ENCODE measurements around the gene PTPRN2. TPM values are rescaled to one million over a fixed set of nuclear protein-coding genes. Genes with fewer than 3 reads are reported as not detected.

PTPRN2 gene
- polyA plus RNA-seq, 2 donors: 0.37 to 0.40 TPM

GRCh38 chr7:157961731-157962457, 625.7 kb downstream of the PTPRN2 start:
- Histone ChIP-seq H3K27me3 (ENCODE audit: control insufficient read depth in 1 of 2, insufficient read depth in 2 of 2, low read length in 2 of 2) (peaks cover 0 to 3% of the 10 kb centered on the region in 2 donors), H3K9me3 (ENCODE audit: control insufficient read depth in 2 of 2, insufficient read depth in 1 of 2, low read depth in 1 of 2, low read length in 1 of 2) (no peaks in the 10 kb centered on the region), H3K4me3 (ENCODE audit: low read depth in 1 of 2, low read length in 2 of 2) (no peak overlapping the region), H3K4me1 (ENCODE audit: control insufficient read depth in 2 of 2, insufficient read depth in 2 of 2, low read length in 1 of 2) (no peaks in the 10 kb centered on the region), H3K36me3 (ENCODE audit: control insufficient read depth in 2 of 2, insufficient read depth in 2 of 2, low read length in 1 of 2) (no peaks in the 10 kb centered on the region), H3K27ac (ENCODE audit: low read depth in 2 of 2, low read length in 1 of 2) (no peak overlapping the region)
- WGBS, 2 donors: 42 to 49% methylated on average over 29 of the region's 29 CpGs

DNA sequence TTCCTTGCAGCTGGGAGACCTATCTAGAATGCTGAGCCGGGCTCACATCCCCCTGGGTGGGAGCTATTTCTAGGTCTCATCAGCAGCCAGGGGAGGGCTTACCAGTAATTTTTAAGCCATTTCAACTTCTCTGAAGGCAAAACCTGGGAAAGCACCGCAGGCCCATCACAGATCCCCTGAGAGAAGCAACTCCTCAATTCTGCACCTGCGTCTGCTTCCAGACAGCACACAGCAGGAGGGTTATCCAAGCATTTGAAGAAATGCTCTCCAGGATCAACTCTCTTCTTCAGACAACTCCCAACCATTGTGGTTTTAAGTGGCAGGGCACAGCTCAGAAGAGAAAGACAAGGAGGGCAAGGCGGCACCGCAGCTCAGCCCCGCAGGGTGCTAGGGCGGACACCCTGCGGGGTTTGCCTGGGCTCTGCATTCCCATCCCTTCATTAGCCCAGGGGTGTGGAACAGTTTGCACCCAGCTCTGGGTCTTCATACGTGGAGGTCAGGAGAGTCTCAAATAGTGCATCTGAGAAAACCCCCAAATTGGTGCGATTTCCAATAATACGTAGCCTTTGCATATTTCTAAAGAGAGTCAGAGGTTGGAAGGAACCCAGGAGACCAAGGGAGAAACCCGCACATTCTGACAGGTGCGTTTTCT, 632.1 kb downstream of the PTPRN2 start:
- 65 to 66% methylated on average over 13 of the region's 13 CpGs for WGBS, 2 donors
- Histone ChIP-seq H3K4me1 (ENCODE audit: control insufficient read depth in 2 of 2, insufficient read depth in 2 of 2, low read length in 1 of 2) (no peaks in the 10 kb centered on the region), H3K36me3 (ENCODE audit: control insufficient read depth in 2 of 2, insufficient read depth in 2 of 2, low read length in 1 of 2) (no peaks in the 10 kb centered on the region), H3K27ac (ENCODE audit: low read depth in 2 of 2, low read length in 1 of 2) (no peak overlapping the region), H3K4me3 (ENCODE audit: low read depth in 1 of 2, low read length in 2 of 2) (no peak overlapping the region), H3K27me3 (ENCODE audit: control insufficient read depth in 1 of 2, insufficient read depth in 2 of 2, low read length in 2 of 2) (no peaks in the 10 kb centered on the region), H3K9me3 (ENCODE audit: control insufficient read depth in 2 of 2, insufficient read depth in 1 of 2, low read depth in 1 of 2, low read length in 1 of 2) (no peaks in the 10 kb centered on the region)

DNA sequence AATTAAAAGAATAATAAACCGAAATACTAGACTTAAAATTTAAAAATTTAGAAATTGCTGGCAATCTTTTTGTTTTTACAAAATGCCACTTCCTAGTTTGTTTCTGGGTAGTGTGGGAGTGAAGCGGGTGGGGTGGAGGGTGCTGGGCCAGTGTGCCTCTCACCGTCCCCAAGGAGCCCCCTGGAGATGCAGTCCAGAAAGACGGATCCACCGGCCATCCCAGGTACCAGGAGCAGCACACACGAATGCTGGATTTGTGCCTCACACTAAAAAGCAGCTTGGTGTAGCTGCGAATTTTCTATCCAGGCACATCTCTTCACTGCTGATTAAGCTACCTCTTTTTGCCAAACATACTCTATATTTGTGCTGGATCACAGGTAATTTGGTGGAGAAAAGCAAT, 632.7 kb downstream of the PTPRN2 start:
- H3K4me3 ChIP-seq (ENCODE audit: low read depth in 1 of 2, low read length in 2 of 2): no peak overlapping the region
- H3K36me3 ChIP-seq (ENCODE audit: control insufficient read depth in 2 of 2, insufficient read depth in 2 of 2, low read length in 1 of 2): no peaks in the 10 kb centered on the region
- H3K9me3 ChIP-seq (ENCODE audit: control insufficient read depth in 2 of 2, insufficient read depth in 1 of 2, low read depth in 1 of 2, low read length in 1 of 2): no peaks in the 10 kb centered on the region
- H3K27ac ChIP-seq (ENCODE audit: low read depth in 2 of 2, low read length in 1 of 2): no peak overlapping the region
- WGBS, 2 donors: 81 to 82% methylated on average over 7 of the region's 7 CpGs
- H3K4me1 ChIP-seq (ENCODE audit: control insufficient read depth in 2 of 2, insufficient read depth in 2 of 2, low read length in 1 of 2): no peaks in the 10 kb centered on the region
- no peaks in the 10 kb centered on the region for H3K27me3 ChIP-seq (ENCODE audit: control insufficient read depth in 1 of 2, insufficient read depth in 2 of 2, low read length in 2 of 2)

DNA sequence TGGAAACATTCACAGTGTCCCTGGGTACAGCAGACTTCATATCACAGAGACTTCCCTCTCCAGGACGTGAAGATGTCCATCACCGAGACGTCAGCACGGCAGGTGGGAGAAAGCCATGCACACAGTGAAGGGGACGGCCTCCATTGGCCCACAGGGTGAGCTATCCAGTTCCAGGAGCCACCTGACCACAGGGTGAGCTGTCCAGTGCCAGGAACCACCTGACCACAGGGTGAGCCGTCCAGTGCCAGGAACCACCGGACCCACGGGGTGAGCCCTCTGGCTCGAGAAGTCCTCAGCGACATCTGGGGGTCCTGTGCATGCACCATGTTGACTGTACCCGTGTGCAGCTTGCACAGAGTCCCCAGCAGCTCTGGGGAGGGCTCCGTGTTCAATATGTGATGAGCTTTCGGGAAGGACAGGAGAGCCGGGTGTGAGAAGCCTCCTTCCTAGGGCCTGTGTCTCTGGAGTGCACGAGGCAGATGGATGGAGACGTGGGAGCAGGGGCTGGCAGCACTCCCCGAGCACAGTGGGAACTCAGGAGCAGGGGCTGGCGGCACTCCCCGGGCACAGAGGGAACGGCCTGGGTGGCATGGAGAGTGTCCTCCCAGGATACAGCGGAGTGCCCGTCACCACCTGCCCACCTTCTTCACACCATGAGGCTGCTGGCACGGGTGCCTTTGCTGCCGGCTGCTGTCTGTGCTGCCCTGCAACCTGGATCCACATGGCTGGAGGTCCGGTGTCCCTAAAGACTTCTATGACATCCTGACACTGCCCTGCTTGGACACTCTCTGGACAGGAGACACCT, 634.6 kb downstream of the PTPRN2 start:
- WGBS, 2 donors: 87% methylated on average over 24 to 25 of the region's 25 CpGs
- Histone ChIP-seq H3K4me1 (ENCODE audit: control insufficient read depth in 2 of 2, insufficient read depth in 2 of 2, low read length in 1 of 2) (no peaks in the 10 kb centered on the region), H3K4me3 (ENCODE audit: low read depth in 1 of 2, low read length in 2 of 2) (no peak overlapping the region), H3K36me3 (ENCODE audit: control insufficient read depth in 2 of 2, insufficient read depth in 2 of 2, low read length in 1 of 2) (no peaks in the 10 kb centered on the region), H3K9me3 (ENCODE audit: control insufficient read depth in 2 of 2, insufficient read depth in 1 of 2, low read depth in 1 of 2, low read length in 1 of 2) (no peaks in the 10 kb centered on the region), H3K27me3 (ENCODE audit: control insufficient read depth in 1 of 2, insufficient read depth in 2 of 2, low read length in 2 of 2) (no peaks in the 10 kb centered on the region), H3K27ac (ENCODE audit: low read depth in 2 of 2, low read length in 1 of 2) (no peak overlapping the region)

- H3K27ac ChIP-seq (ENCODE audit: low read depth in 2 of 2, low read length in 1 of 2): no peak overlapping the region
- H3K4me1 ChIP-seq (ENCODE audit: control insufficient read depth in 2 of 2, insufficient read depth in 2 of 2, low read length in 1 of 2): no peaks in the 10 kb centered on the region
- WGBS, 2 donors: 86 to 93% methylated on average over 20 to 21 of the region's 21 CpGs
- H3K4me3 ChIP-seq (ENCODE audit: low read depth in 1 of 2, low read length in 2 of 2): no peak overlapping the region
- no peaks in the 10 kb centered on the region for H3K36me3 ChIP-seq (ENCODE audit: control insufficient read depth in 2 of 2, insufficient read depth in 2 of 2, low read length in 1 of 2)
- no peaks in the 10 kb centered on the region for H3K9me3 ChIP-seq (ENCODE audit: control insufficient read depth in 2 of 2, insufficient read depth in 1 of 2, low read depth in 1 of 2, low read length in 1 of 2)
- no peaks in the 10 kb centered on the region for H3K27me3 ChIP-seq (ENCODE audit: control insufficient read depth in 1 of 2, insufficient read depth in 2 of 2, low read length in 2 of 2)
These were observed 635.5 kb downstream of the PTPRN2 start for GRCh38 chr7:157952050-157952667.

- H3K4me3 ChIP-seq (ENCODE audit: low read depth in 1 of 2, low read length in 2 of 2): no peak overlapping the region
- H3K27ac ChIP-seq (ENCODE audit: low read depth in 2 of 2, low read length in 1 of 2): no peak overlapping the region
- H3K36me3 ChIP-seq (ENCODE audit: control insufficient read depth in 2 of 2, insufficient read depth in 2 of 2, low read length in 1 of 2): no peaks in the 10 kb centered on the region
- H3K27me3 ChIP-seq (ENCODE audit: control insufficient read depth in 1 of 2, insufficient read depth in 2 of 2, low read length in 2 of 2): no peaks in the 10 kb centered on the region
- peaks cover 3 to 4% of the 10 kb centered on the region in 2 donors for H3K9me3 ChIP-seq (ENCODE audit: control insufficient read depth in 2 of 2, insufficient read depth in 1 of 2, low read depth in 1 of 2, low read length in 1 of 2)
- H3K4me1 ChIP-seq (ENCODE audit: control insufficient read depth in 2 of 2, insufficient read depth in 2 of 2, low read length in 1 of 2): no peaks in the 10 kb centered on the region
- WGBS, 2 donors: 85 to 89% methylated on average over 26 of the region's 26 CpGs
These were observed 636.1 kb downstream of the PTPRN2 start for GRCh38 chr7:157951300-157952049.

- 19 to 25% methylated on average over 3 of the region's 3 CpGs for WGBS, 2 donors
These were observed 637.9 kb downstream of the PTPRN2 start for GRCh38 chr7:157949711-157950110.

DNA sequence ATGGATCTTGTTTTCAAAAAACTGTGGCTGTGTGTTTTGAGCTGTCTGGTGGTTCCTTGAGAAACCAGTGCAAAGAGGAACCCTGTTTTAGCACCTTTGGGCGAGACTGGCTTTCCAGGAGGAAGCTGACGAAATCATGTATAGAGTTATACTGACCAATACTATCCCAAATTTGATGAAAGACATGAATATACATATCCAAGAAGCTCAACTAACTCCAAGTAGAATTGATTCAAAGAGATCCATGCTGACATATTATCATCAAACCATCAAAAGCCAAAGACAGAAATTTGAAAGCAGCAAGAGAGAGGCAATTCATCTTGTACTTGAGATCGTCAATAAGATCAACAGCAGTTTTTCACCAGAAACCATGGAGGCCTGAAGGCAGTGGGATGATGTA, 640.1 kb downstream of the PTPRN2 start:
- H3K36me3 ChIP-seq (ENCODE audit: control insufficient read depth in 2 of 2, insufficient read depth in 2 of 2, low read length in 1 of 2): no peaks in the 10 kb centered on the region
- peaks cover 6 to 11% of the 10 kb centered on the region in 2 donors for H3K9me3 ChIP-seq (ENCODE audit: control insufficient read depth in 2 of 2, insufficient read depth in 1 of 2, low read depth in 1 of 2, low read length in 1 of 2)
- no peak overlapping the region for H3K4me3 ChIP-seq (ENCODE audit: low read depth in 1 of 2, low read length in 2 of 2)
- no peak overlapping the region for H3K27ac ChIP-seq (ENCODE audit: low read depth in 2 of 2, low read length in 1 of 2)
- H3K4me1 ChIP-seq (ENCODE audit: control insufficient read depth in 2 of 2, insufficient read depth in 2 of 2, low read length in 1 of 2): no peaks in the 10 kb centered on the region
- WGBS, 2 donors: 91 to 94% methylated on average over 3 of the region's 3 CpGs
- peaks cover 0 to 3% of the 10 kb centered on the region in 2 donors for H3K27me3 ChIP-seq (ENCODE audit: control insufficient read depth in 1 of 2, insufficient read depth in 2 of 2, low read length in 2 of 2)

More at GRCh38 chr7:157949711-157950110, 637.9 kb downstream of the PTPRN2 start:
- H3K9me3 ChIP-seq (ENCODE audit: control insufficient read depth in 2 of 2, insufficient read depth in 1 of 2, low read depth in 1 of 2, low read length in 1 of 2): peaks cover 6 to 9% of the 10 kb centered on the region in 2 donors
- H3K4me1 ChIP-seq (ENCODE audit: control insufficient read depth in 2 of 2, insufficient read depth in 2 of 2, low read length in 1 of 2): no peaks in the 10 kb centered on the region
- H3K4me3 ChIP-seq (ENCODE audit: low read depth in 1 of 2, low read length in 2 of 2): no peak overlapping the region
- no peaks in the 10 kb centered on the region for H3K27me3 ChIP-seq (ENCODE audit: control insufficient read depth in 1 of 2, insufficient read depth in 2 of 2, low read length in 2 of 2)
- no peaks in the 10 kb centered on the region for H3K36me3 ChIP-seq (ENCODE audit: control insufficient read depth in 2 of 2, insufficient read depth in 2 of 2, low read length in 1 of 2)
- no peak overlapping the region for H3K27ac ChIP-seq (ENCODE audit: low read depth in 2 of 2, low read length in 1 of 2)
